ENCODE data around the gene PRKCB. TPM values are rescaled to one million over a fixed set of nuclear protein-coding genes. Genes with fewer than 3 reads are reported as not detected.
A peak's percentile ranks its signal among the peaks of the same experiment; 100 is the strongest.

Gene PRKCB
- polyA plus RNA-seq, 3 donors: 57.4 to 87.4 (median 75.5) TPM

DNA sequence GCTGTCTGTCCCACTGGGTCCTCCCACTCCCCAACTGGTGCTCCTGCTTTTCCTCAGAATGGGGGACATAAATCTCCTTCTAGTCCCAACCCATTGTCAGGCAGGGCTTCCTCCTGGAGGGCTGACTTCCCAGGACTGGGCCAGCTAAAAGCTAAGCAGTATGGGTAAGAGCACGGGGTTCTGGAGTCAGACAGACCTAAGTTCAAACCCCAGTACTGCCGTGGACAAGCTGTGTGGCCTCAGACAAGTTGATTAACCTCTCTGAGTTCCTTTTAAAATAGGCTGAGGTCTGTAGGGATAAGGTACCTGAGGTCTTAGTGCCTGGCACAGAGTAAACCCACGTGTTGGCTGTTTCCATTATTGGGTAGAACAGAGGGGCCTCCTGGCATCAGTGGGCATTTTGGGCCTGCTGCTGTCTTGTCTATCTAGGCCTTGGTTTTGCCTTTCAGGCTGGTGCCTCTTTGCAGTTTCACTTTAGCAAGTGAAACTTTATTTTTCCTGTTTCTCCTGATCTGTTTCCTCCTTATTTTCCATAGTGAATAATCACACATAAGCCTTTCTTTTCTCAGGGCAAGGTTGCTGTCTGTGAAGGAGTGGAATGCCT is 114.6 kb downstream of the PRKCB start:
- Mint-ChIP-seq H3K27me3 (ENCODE audit: low read depth in 3 of 3) (peaks cover 0 to 2% (median 0%) of the 10 kb centered on the region in 3 donors), H3K36me3 (peaks cover 32 to 33% of the 10 kb centered on the region in 2 donors), H3K9me3 (peaks cover 0 to under 1% (median 0%) of the 10 kb centered on the region in 7 donors), H3K4me1 (peaks cover 66% of the 10 kb centered on the region), H3K4me3 (no peak overlapping the region), H3K27ac (peak overlapping the region in 6 of 7 donors; percentile 0 to 87 (median 79))
- Histone ChIP-seq H4K20me1 (ENCODE audit: insufficient read depth, low read length) (peaks cover 99% of the 10 kb centered on the region), H3K9ac (ENCODE audit: insufficient read depth, low read length, poor library complexity, severe bottlenecking) (peak overlapping the region; percentile 5), H3K27ac (ENCODE audit: low read depth in 1 of 2, low read length in 2 of 2) (peak overlapping the region in 1 of 2 donors; percentile 58), H3K9me3 (replicated peaks in 1 of 2; ENCODE audit: control insufficient read depth in 1 of 2, insufficient read depth in 1 of 2, low read length in 2 of 2) (no peaks in the 10 kb centered on the region), H3K4me2 (replicated peaks; ENCODE audit: extremely low read depth, low read length, poor library complexity, severe bottlenecking) (peak overlapping the region; percentile 21), H3K36me3 (replicated peaks in 1 of 2; ENCODE audit: control insufficient read depth in 1 of 2, insufficient read depth in 2 of 2, low read length in 2 of 2) (peaks cover 0 to 10% of the 10 kb centered on the region in 2 donors), H3K79me2 (ENCODE audit: insufficient read depth, low read length) (peaks cover 92% of the 10 kb centered on the region), H3K4me3 (replicated peaks in 1 of 3; ENCODE audit: low read depth in 2 of 3, low read length in 3 of 3) (no peak overlapping the region), H3K27me3 (ENCODE audit: control insufficient read depth in 2 of 2, insufficient read depth in 2 of 2, low read length in 2 of 2) (no peaks in the 10 kb centered on the region), H3K4me1 (ENCODE audit: control insufficient read depth in 1 of 2, insufficient read depth in 2 of 2, low read length in 2 of 2) (peaks cover 44 to 45% of the 10 kb centered on the region in 2 donors), H2AFZ (ENCODE audit: insufficient read depth, low read depth, low read length, poor library complexity, severe bottlenecking) (no peak overlapping the region)
- no peak for DNase-seq
- WGBS (ENCODE audit: insufficient coverage): 18% methylated on average over 3 of the region's 3 CpGs
- TF ChIP-seq, protein P1, sequence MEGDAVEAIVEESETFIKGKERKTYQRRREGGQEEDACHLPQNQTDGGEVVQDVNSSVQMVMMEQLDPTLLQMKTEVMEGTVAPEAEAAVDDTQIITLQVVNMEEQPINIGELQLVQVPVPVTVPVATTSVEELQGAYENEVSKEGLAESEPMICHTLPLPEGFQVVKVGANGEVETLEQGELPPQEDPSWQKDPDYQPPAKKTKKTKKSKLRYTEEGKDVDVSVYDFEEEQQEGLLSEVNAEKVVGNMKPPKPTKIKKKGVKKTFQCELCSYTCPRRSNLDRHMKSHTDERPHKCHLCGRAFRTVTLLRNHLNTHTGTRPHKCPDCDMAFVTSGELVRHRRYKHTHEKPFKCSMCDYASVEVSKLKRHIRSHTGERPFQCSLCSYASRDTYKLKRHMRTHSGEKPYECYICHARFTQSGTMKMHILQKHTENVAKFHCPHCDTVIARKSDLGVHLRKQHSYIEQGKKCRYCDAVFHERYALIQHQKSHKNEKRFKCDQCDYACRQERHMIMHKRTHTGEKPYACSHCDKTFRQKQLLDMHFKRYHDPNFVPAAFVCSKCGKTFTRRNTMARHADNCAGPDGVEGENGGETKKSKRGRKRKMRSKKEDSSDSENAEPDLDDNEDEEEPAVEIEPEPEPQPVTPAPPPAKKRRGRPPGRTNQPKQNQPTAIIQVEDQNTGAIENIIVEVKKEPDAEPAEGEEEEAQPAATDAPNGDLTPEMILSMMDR (IDR thresholded peaks at IDR 0.05): no peak
- intact Hi-C loops (cut with micrococcal nuclease): loop anchor here in 1 of 2 donors (5.0 kb wide), 2 partner anchors 62 to 93 kb away; no protein-coding TSS in a partner anchor

DNA sequence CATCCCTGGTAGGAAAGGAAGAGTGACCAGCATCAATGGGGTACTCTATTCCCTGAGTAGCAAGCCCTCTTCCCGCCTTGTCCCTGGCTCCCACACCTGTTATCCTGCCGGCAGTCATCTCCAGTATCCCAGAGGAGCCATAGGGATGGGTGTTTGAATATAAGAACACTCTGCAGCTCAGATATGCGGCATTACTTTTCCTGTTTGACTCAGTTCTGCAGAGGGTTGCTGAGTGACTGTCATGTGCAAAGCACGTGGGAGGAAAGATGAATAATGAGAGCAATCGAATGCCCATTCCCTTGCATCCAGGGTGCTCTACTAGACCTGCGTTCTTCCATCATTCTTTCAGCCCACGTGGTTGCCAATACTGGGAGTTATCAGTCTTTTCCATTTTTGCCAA is 115.1 kb downstream of the PRKCB start:
- intact Hi-C loops (cut with micrococcal nuclease): loop anchor here in 1 of 2 donors (5.0 kb wide), 2 partner anchors 61 to 94 kb away; no protein-coding TSS in a partner anchor
- peak in 2 of 3 donors; percentile 12 to 74 for DNase-seq
- H3K36me3 ChIP-seq (replicated peaks in 1 of 2; ENCODE audit: control insufficient read depth in 1 of 2, insufficient read depth in 2 of 2, low read length in 2 of 2): peaks cover 0 to 10% of the 10 kb centered on the region in 2 donors
- peaks cover 92% of the 10 kb centered on the region for H3K79me2 ChIP-seq (ENCODE audit: insufficient read depth, low read length)
- TF ChIP-seq, protein P1 (IDR thresholded peaks at IDR 0.05): no peak
- H3K27me3 ChIP-seq (ENCODE audit: control insufficient read depth in 2 of 2, insufficient read depth in 2 of 2, low read length in 2 of 2): no peaks in the 10 kb centered on the region
- peaks cover 99% of the 10 kb centered on the region for H4K20me1 ChIP-seq (ENCODE audit: insufficient read depth, low read length)
- Mint-ChIP-seq H3K36me3 (peaks cover 30 to 32% of the 10 kb centered on the region in 2 donors), H3K9me3 (no peaks in the 10 kb centered on the region), H3K27me3 (ENCODE audit: low read depth in 3 of 3) (peaks cover 0 to 2% (median 0%) of the 10 kb centered on the region in 3 donors), H3K4me3 (no peak overlapping the region), H3K27ac (peak overlapping the region; percentile 0 to 87 (median 78)), H3K4me1 (peaks cover 65% of the 10 kb centered on the region)
- no peak overlapping the region for H3K4me3 ChIP-seq (replicated peaks in 1 of 3; ENCODE audit: low read depth in 2 of 3, low read length in 3 of 3)
- no peak overlapping the region for H3K9ac ChIP-seq (ENCODE audit: insufficient read depth, low read length, poor library complexity, severe bottlenecking)
- no peaks in the 10 kb centered on the region for H3K9me3 ChIP-seq (replicated peaks in 1 of 2; ENCODE audit: control insufficient read depth in 1 of 2, insufficient read depth in 1 of 2, low read length in 2 of 2)
- no peak overlapping the region for H2AFZ ChIP-seq (ENCODE audit: insufficient read depth, low read depth, low read length, poor library complexity, severe bottlenecking)
- no CpG with 5 or more reads among the region's 7 CpGs for WGBS (ENCODE audit: insufficient coverage)
- H3K4me1 ChIP-seq (ENCODE audit: control insufficient read depth in 1 of 2, insufficient read depth in 2 of 2, low read length in 2 of 2): peaks cover 44 to 45% of the 10 kb centered on the region in 2 donors
- peak overlapping the region in 1 of 2 donors; percentile 58 for H3K27ac ChIP-seq (ENCODE audit: low read depth in 1 of 2, low read length in 2 of 2)
- H3K4me2 ChIP-seq (replicated peaks; ENCODE audit: extremely low read depth, low read length, poor library complexity, severe bottlenecking): no peak overlapping the region

Measured in CD14-positive monocyte (primary cell).